ENCODE results near the gene TMEM119.
A peak's percentile ranks its signal among the peaks of the same experiment; 100 is the strongest.
"Not testable (repeated sequence)": the region's sequence is repeated elsewhere in the genome, so short reads cannot be mapped to it uniquely, and the experiment has no call there.

TMEM119 gene

GRCh38 chr12:108596854-108597558 lies 878 bp downstream of the TMEM119 start:
- Histone ChIP-seq H3K4me1 (ENCODE audit: control insufficient read depth, insufficient read depth, low read length, unreplicated experiment) (no peaks in the 10 kb centered on the region), H3K27ac (ENCODE audit: low read depth, low read length) (no peak overlapping the region), H3K79me2 (ENCODE audit: control insufficient read depth, insufficient read depth, low read length, unreplicated experiment) (no peaks in the 10 kb centered on the region), H3K27me3 (ENCODE audit: insufficient read depth, low read length) (no peaks in the 10 kb centered on the region), H3K36me3 (ENCODE audit: insufficient read depth, low read length) (no peaks in the 10 kb centered on the region), H2AFZ (ENCODE audit: low read length, unreplicated experiment) (no peak overlapping the region), H3K4me3 (ENCODE audit: low read depth, low read length) (peak overlapping the region; percentile 36; the same call in 1 of the 2 replicates)

- Histone ChIP-seq H3K27ac (ENCODE audit: low read depth, low read length) (no peak overlapping the region), H3K27me3 (ENCODE audit: insufficient read depth, low read length) (no peaks in the 10 kb centered on the region), H3K4me1 (ENCODE audit: control insufficient read depth, insufficient read depth, low read length, unreplicated experiment) (no peaks in the 10 kb centered on the region), H2AFZ (ENCODE audit: low read length, unreplicated experiment) (no peak overlapping the region), H3K4me3 (ENCODE audit: low read depth, low read length) (no peak overlapping the region), H3K79me2 (ENCODE audit: control insufficient read depth, insufficient read depth, low read length, unreplicated experiment) (no peaks in the 10 kb centered on the region), H3K36me3 (ENCODE audit: insufficient read depth, low read length) (no peaks in the 10 kb centered on the region)
These were observed 1.9 kb downstream of the TMEM119 start for GRCh38 chr12:108595711-108596647.

- Histone ChIP-seq H2AFZ (ENCODE audit: low read length, unreplicated experiment) (no peak overlapping the region), H3K4me1 (ENCODE audit: control insufficient read depth, insufficient read depth, low read length, unreplicated experiment) (no peaks in the 10 kb centered on the region), H3K36me3 (ENCODE audit: insufficient read depth, low read length) (no peaks in the 10 kb centered on the region), H3K79me2 (ENCODE audit: control insufficient read depth, insufficient read depth, low read length, unreplicated experiment) (no peaks in the 10 kb centered on the region), H3K27ac (ENCODE audit: low read depth, low read length) (no peak overlapping the region), H3K27me3 (ENCODE audit: insufficient read depth, low read length) (no peaks in the 10 kb centered on the region), H3K4me3 (ENCODE audit: low read depth, low read length) (no peak overlapping the region)
These were observed 2.7 kb downstream of the TMEM119 start for GRCh38 chr12:108594960-108595710.

GRCh38 chr12:108594323-108594903 lies 3.5 kb downstream of the TMEM119 start:
- no peaks in the 10 kb centered on the region for H3K4me1 ChIP-seq (ENCODE audit: control insufficient read depth, insufficient read depth, low read length, unreplicated experiment)
- H3K79me2 ChIP-seq (ENCODE audit: control insufficient read depth, insufficient read depth, low read length, unreplicated experiment), result no peaks in the 10 kb centered on the region
- H3K4me3 ChIP-seq (ENCODE audit: low read depth, low read length), result no peak overlapping the region
- H3K27me3 ChIP-seq (ENCODE audit: insufficient read depth, low read length), result no peaks in the 10 kb centered on the region
- no peak overlapping the region for H3K27ac ChIP-seq (ENCODE audit: low read depth, low read length)
- H2AFZ ChIP-seq (ENCODE audit: low read length, unreplicated experiment), result no peak overlapping the region
- H3K36me3 ChIP-seq (ENCODE audit: insufficient read depth, low read length), result no peaks in the 10 kb centered on the region

GRCh38 chr12:108592033-108592909 lies 5.6 kb downstream of the TMEM119 start:
- H3K79me2 ChIP-seq (ENCODE audit: control insufficient read depth, insufficient read depth, low read length, unreplicated experiment), result no peaks in the 10 kb centered on the region
- H3K27me3 ChIP-seq (ENCODE audit: insufficient read depth, low read length), result no peaks in the 10 kb centered on the region
- no peak overlapping the region for H3K4me3 ChIP-seq (ENCODE audit: low read depth, low read length)
- no peak overlapping the region for H2AFZ ChIP-seq (ENCODE audit: low read length, unreplicated experiment)
- H3K4me1 ChIP-seq (ENCODE audit: control insufficient read depth, insufficient read depth, low read length, unreplicated experiment), result no peaks in the 10 kb centered on the region
- no peak overlapping the region for H3K27ac ChIP-seq (ENCODE audit: low read depth, low read length)
- H3K36me3 ChIP-seq (ENCODE audit: insufficient read depth, low read length), result no peaks in the 10 kb centered on the region

GRCh38 chr12:108591267-108591980 lies 6.5 kb downstream of the TMEM119 start:
- no peak overlapping the region for H3K4me3 ChIP-seq (ENCODE audit: low read depth, low read length)

GRCh38 chr12:108590463-108590862 lies 7.4 kb downstream of the TMEM119 start:
- not testable (repeated sequence) for H3K4me3 ChIP-seq (ENCODE audit: low read depth, low read length); H3K27me3 ChIP-seq (ENCODE audit: insufficient read depth, low read length); H3K36me3 ChIP-seq (ENCODE audit: insufficient read depth, low read length); H3K79me2 ChIP-seq (ENCODE audit: control insufficient read depth, insufficient read depth, low read length, unreplicated experiment); H3K27ac ChIP-seq (ENCODE audit: low read depth, low read length); H3K4me1 ChIP-seq (ENCODE audit: control insufficient read depth, insufficient read depth, low read length, unreplicated experiment); H2AFZ ChIP-seq (ENCODE audit: low read length, unreplicated experiment)

More at GRCh38 chr12:108591267-108591980, 6.5 kb downstream of the TMEM119 start:
- no peaks in the 10 kb centered on the region for H3K27me3 ChIP-seq (ENCODE audit: insufficient read depth, low read length)
- H3K4me1 ChIP-seq (ENCODE audit: control insufficient read depth, insufficient read depth, low read length, unreplicated experiment), result no peaks in the 10 kb centered on the region
- H2AFZ ChIP-seq (ENCODE audit: low read length, unreplicated experiment), result no peak overlapping the region
- H3K79me2 ChIP-seq (ENCODE audit: control insufficient read depth, insufficient read depth, low read length, unreplicated experiment), result no peaks in the 10 kb centered on the region
- H3K27ac ChIP-seq (ENCODE audit: low read depth, low read length), result no peak overlapping the region
- H3K36me3 ChIP-seq (ENCODE audit: insufficient read depth, low read length), result no peaks in the 10 kb centered on the region

- no peak overlapping the region for H2AFZ ChIP-seq (ENCODE audit: low read length, unreplicated experiment)
- H3K27me3 ChIP-seq (ENCODE audit: insufficient read depth, low read length), result no peaks in the 10 kb centered on the region
- H3K27ac ChIP-seq (ENCODE audit: low read depth, low read length), result no peak overlapping the region
- no peaks in the 10 kb centered on the region for H3K4me1 ChIP-seq (ENCODE audit: control insufficient read depth, insufficient read depth, low read length, unreplicated experiment)
- no peaks in the 10 kb centered on the region for H3K36me3 ChIP-seq (ENCODE audit: insufficient read depth, low read length)
- H3K4me3 ChIP-seq (ENCODE audit: low read depth, low read length), result no peak overlapping the region
- no peaks in the 10 kb centered on the region for H3K79me2 ChIP-seq (ENCODE audit: control insufficient read depth, insufficient read depth, low read length, unreplicated experiment)
These were observed 8.0 kb downstream of the TMEM119 start for GRCh38 chr12:108589840-108590229.

GRCh38 chr12:108589028-108589839 lies 8.7 kb downstream of the TMEM119 start:
- Histone ChIP-seq H3K4me1 (ENCODE audit: control insufficient read depth, insufficient read depth, low read length, unreplicated experiment) (no peaks in the 10 kb centered on the region), H3K4me3 (ENCODE audit: low read depth, low read length) (no peak overlapping the region), H3K27me3 (ENCODE audit: insufficient read depth, low read length) (no peaks in the 10 kb centered on the region), H2AFZ (ENCODE audit: low read length, unreplicated experiment) (no peak overlapping the region), H3K27ac (ENCODE audit: low read depth, low read length) (no peak overlapping the region), H3K36me3 (ENCODE audit: insufficient read depth, low read length) (no peaks in the 10 kb centered on the region), H3K79me2 (ENCODE audit: control insufficient read depth, insufficient read depth, low read length, unreplicated experiment) (no peaks in the 10 kb centered on the region)
